ENCODE data around the gene SMIM15. TPM values are rescaled to one million over a fixed set of nuclear protein-coding genes. Genes with fewer than 3 reads are reported as not detected.

The SMIM15 gene
- total RNA-seq, 1 donor from 2014 or later, result 39.7 TPM

DNA sequence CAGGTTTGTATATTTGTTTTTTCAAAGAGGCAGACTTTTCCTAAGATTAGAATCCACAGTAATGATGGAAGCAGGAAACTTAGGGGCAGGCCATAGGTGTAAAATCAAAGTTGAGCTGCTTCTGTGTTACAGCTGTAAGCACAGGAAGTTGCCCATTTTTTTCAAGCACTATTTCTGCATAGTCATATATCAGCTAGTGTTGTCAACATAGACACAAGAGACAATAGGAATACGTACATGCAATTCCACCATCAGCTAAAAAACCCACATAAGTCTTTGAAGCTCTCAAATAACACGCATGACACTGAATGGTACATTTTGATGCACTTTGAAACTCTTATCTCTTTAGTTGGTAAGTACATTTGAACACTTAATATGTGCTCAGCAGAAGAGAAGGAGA lies 20.2 kb upstream of the SMIM15 start:
- Mint-ChIP-seq H3K27me3 (ENCODE audit: unreplicated experiment) (no peaks in the 10 kb centered on the region), H3K4me1 (ENCODE audit: low read depth, unreplicated experiment) (no peaks in the 10 kb centered on the region), H3K4me3 (ENCODE audit: unreplicated experiment) (no peak overlapping the region), H3K36me3 (ENCODE audit: unreplicated experiment) (no peaks in the 10 kb centered on the region), H3K27ac (ENCODE audit: unreplicated experiment) (no peak overlapping the region), H3K9me3 (ENCODE audit: unreplicated experiment) (no peaks in the 10 kb centered on the region)
- TF ChIP-seq, protein P1, sequence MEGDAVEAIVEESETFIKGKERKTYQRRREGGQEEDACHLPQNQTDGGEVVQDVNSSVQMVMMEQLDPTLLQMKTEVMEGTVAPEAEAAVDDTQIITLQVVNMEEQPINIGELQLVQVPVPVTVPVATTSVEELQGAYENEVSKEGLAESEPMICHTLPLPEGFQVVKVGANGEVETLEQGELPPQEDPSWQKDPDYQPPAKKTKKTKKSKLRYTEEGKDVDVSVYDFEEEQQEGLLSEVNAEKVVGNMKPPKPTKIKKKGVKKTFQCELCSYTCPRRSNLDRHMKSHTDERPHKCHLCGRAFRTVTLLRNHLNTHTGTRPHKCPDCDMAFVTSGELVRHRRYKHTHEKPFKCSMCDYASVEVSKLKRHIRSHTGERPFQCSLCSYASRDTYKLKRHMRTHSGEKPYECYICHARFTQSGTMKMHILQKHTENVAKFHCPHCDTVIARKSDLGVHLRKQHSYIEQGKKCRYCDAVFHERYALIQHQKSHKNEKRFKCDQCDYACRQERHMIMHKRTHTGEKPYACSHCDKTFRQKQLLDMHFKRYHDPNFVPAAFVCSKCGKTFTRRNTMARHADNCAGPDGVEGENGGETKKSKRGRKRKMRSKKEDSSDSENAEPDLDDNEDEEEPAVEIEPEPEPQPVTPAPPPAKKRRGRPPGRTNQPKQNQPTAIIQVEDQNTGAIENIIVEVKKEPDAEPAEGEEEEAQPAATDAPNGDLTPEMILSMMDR (IDR thresholded peaks at IDR 0.05; ENCODE audit: partially characterized antibody, unreplicated experiment), result no peak
- no peak for DNase-seq

DNA sequence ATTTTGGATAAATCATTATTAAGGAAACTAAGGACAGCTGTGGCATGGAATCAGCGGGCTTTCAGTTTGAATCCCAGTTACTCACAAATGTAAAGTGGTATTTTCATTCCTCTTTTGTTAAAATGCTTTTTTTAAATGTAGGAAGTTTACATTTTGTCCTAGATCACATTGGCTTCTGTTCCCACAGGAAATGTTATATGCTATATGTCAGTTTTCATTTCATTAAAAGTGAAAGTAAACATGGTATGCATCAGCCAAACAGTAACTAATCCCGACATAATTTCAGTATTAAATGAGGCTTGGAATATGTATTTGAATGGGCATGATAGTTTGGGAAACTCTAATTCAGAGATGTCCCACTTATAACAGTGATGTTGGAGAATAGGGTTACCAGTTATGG lies 18.6 kb upstream of the SMIM15 start:
- no peak overlapping the region for H3K27ac Mint-ChIP-seq (ENCODE audit: unreplicated experiment)
- H3K27me3 Mint-ChIP-seq (ENCODE audit: unreplicated experiment), result no peaks in the 10 kb centered on the region
- H3K4me1 Mint-ChIP-seq (ENCODE audit: low read depth, unreplicated experiment), result no peaks in the 10 kb centered on the region
- H3K4me3 Mint-ChIP-seq (ENCODE audit: unreplicated experiment), result no peak overlapping the region
- no peak for DNase-seq
- no peaks in the 10 kb centered on the region for H3K36me3 Mint-ChIP-seq (ENCODE audit: unreplicated experiment)
- no peaks in the 10 kb centered on the region for H3K9me3 Mint-ChIP-seq (ENCODE audit: unreplicated experiment)
- TF ChIP-seq, protein P1 (IDR thresholded peaks at IDR 0.05; ENCODE audit: partially characterized antibody, unreplicated experiment), result no peak

DNA sequence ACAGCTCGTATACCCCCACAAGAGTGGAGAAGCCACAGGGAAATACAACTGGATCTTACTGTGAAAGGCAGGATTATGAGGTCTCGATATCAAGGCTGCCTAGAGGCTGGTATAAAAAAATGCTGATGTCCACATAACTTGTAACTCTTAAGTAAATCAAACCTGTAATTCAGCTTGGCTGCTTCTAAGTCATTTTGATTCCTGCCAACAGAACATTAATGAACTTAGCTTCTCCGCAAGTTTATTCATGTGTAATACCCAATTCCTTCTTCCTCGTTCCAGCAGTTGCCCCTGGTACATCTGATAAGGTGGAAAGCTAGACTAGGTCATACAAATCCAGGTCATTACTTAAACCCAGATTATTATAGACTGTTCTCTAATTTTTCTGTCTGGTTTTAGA lies 16.4 kb upstream of the SMIM15 start:
- no peaks in the 10 kb centered on the region for H3K36me3 Mint-ChIP-seq (ENCODE audit: unreplicated experiment)
- H3K4me1 Mint-ChIP-seq (ENCODE audit: low read depth, unreplicated experiment), result no peaks in the 10 kb centered on the region
- no peak overlapping the region for H3K4me3 Mint-ChIP-seq (ENCODE audit: unreplicated experiment)
- no peaks in the 10 kb centered on the region for H3K9me3 Mint-ChIP-seq (ENCODE audit: unreplicated experiment)
- H3K27ac Mint-ChIP-seq (ENCODE audit: unreplicated experiment), result no peak overlapping the region
- H3K27me3 Mint-ChIP-seq (ENCODE audit: unreplicated experiment), result no peaks in the 10 kb centered on the region
- no peak for DNase-seq
- TF ChIP-seq, protein P1 (IDR thresholded peaks at IDR 0.05; ENCODE audit: partially characterized antibody, unreplicated experiment), result no peak

DNA sequence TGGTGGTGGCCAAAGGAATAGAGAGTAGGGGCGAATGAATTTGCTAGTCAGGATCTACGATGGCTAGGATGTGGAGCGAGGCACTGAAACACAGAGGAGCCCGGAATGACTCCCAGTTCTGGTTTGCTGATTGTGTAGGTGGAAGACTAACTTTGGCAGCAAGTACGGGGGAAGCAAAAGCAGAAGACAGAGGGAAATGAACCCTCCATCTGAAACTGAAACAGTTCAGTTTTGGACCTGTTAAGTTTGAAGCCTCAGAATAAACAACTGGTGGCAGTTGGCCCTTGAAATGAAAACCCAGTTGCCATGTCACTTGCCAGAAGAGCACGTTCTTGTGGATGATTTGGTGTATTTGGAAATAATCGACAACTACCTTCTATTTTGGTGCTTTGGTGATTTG lies 15.4 kb upstream of the SMIM15 start:
- H3K27ac Mint-ChIP-seq (ENCODE audit: unreplicated experiment), result no peak overlapping the region
- H3K4me1 Mint-ChIP-seq (ENCODE audit: low read depth, unreplicated experiment), result no peaks in the 10 kb centered on the region
- no peaks in the 10 kb centered on the region for H3K27me3 Mint-ChIP-seq (ENCODE audit: unreplicated experiment)
- DNase-seq, result no peak
- H3K9me3 Mint-ChIP-seq (ENCODE audit: unreplicated experiment), result no peaks in the 10 kb centered on the region
- no peaks in the 10 kb centered on the region for H3K36me3 Mint-ChIP-seq (ENCODE audit: unreplicated experiment)
- H3K4me3 Mint-ChIP-seq (ENCODE audit: unreplicated experiment), result no peak overlapping the region
- TF ChIP-seq, protein P1 (IDR thresholded peaks at IDR 0.05; ENCODE audit: partially characterized antibody, unreplicated experiment), result no peak

DNA sequence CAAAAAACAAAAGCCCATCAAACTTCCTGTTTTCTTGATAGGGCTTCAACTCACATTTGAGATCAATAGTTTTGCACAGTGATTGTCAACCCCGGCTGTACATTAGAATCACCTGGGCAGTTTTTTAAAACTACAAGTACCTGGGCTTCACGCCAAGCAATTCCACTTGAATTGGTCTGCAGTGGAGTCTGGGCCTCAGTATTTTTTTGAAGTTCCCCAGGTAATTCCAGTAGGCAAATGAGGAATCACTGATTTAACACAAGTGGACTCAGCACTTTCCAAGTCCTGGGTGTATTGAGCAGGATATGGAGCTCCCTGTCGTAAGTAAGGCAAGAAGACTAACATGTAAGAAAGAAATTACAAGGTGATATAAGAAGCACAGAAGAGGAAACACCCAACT lies 14.8 kb upstream of the SMIM15 start:
- no peaks in the 10 kb centered on the region for H3K9me3 Mint-ChIP-seq (ENCODE audit: unreplicated experiment)
- no peak overlapping the region for H3K4me3 Mint-ChIP-seq (ENCODE audit: unreplicated experiment)
- TF ChIP-seq, protein P1 (IDR thresholded peaks at IDR 0.05; ENCODE audit: partially characterized antibody, unreplicated experiment), result no peak
- H3K4me1 Mint-ChIP-seq (ENCODE audit: low read depth, unreplicated experiment), result no peaks in the 10 kb centered on the region
- H3K36me3 Mint-ChIP-seq (ENCODE audit: unreplicated experiment), result no peaks in the 10 kb centered on the region
- peaks cover 1% of the 10 kb centered on the region for H3K27me3 Mint-ChIP-seq (ENCODE audit: unreplicated experiment)
- no peak overlapping the region for H3K27ac Mint-ChIP-seq (ENCODE audit: unreplicated experiment)
- no peak for DNase-seq

Data from glutamatergic neuron (in vitro differentiated cells).